Esophagus squamous epithelium (tissue), 4 donors: Measurements from ENCODE around the gene PSMC3IP.

Experiments
- POLR2A ChIP-seq, 4 donors: fragments of 450-650 bp; IDR thresholded peaks; one replicate each; pipeline ENCODE4 v1.6.1; 2017; ENCODE audit warnings: antibody characterized with exemption in 4 of 4, mild to moderate bottlenecking in 4 of 4, moderate library complexity in 3 of 4
- TF ChIP-seq, protein P1 (sequence below), 6 experiments: fragments of 450-650 bp in 4 of 6; fragments of 200-600 bp in 2 of 6; sonication (generic) in 2 of 6; IDR thresholded peaks; one replicate each; pipeline ENCODE4 v1.5.1; 2016 to 2019; ENCODE audit warnings: antibody characterized with exemption in 6 of 6, mild to moderate bottlenecking in 4 of 6, moderate library complexity in 4 of 6

- TF ChIP-seq, protein P1, sequence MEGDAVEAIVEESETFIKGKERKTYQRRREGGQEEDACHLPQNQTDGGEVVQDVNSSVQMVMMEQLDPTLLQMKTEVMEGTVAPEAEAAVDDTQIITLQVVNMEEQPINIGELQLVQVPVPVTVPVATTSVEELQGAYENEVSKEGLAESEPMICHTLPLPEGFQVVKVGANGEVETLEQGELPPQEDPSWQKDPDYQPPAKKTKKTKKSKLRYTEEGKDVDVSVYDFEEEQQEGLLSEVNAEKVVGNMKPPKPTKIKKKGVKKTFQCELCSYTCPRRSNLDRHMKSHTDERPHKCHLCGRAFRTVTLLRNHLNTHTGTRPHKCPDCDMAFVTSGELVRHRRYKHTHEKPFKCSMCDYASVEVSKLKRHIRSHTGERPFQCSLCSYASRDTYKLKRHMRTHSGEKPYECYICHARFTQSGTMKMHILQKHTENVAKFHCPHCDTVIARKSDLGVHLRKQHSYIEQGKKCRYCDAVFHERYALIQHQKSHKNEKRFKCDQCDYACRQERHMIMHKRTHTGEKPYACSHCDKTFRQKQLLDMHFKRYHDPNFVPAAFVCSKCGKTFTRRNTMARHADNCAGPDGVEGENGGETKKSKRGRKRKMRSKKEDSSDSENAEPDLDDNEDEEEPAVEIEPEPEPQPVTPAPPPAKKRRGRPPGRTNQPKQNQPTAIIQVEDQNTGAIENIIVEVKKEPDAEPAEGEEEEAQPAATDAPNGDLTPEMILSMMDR (IDR thresholded peaks at IDR 0.05): no peak
- TF ChIP-seq POLR2A (IDR thresholded peaks at IDR 0.05): no peak
Measured at GRCh38 chr17:42596386-42596785, 18.9 kb upstream of the PSMC3IP start.
